Retina (tissue), 1 donor: ENCODE results near the gene CATSPER3.

Source experiments
- DNase-seq: peaks from one replicate; pipeline ENCODE4 v3.0.0-alpha.2; 2016

The CATSPER3 gene

DNA sequence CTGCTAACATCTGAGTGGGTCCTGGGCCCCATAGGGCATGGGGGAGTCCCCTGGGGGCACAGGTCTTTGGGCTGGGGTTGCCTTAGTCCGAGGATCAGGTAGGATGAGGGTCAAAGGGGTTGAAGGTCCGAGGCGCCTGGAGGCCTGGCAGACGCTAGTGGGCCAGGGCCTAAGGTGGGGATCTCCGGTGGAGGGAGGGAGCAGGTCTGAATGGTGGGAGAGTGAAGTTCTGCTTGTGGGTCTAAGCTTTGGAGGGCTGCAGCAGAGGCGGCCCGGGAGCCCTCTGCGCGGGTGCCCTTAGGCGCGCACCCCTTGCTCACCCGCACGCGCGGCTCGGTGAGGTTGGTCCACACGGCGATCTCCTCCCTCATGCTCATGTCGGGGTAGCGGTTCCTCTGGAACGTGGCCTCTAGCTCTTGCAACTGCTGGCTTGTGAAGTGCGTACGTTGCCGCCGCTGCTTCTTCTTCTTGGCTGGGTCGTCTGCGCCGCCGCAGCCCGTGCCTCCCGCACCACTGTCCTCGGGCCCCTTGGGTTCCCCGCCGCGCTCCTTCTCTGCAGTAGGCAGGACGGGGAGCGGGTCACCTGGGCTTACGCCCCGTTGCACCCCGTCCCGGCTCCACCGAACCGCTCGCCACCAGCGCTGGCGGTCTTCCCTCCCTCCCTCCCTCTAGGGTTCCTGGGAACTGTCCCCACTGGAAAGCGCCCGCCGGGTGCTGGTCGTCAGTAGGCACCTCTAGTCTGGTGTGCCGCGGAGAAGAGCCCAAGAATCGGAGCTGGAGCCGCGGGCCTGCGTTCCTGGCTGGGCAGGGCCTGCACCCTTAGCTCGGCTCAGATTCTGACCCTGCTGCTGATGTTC, 63.5 kb downstream of the CATSPER3 start:
- DNase-seq, result peak; percentile 82

DNA sequence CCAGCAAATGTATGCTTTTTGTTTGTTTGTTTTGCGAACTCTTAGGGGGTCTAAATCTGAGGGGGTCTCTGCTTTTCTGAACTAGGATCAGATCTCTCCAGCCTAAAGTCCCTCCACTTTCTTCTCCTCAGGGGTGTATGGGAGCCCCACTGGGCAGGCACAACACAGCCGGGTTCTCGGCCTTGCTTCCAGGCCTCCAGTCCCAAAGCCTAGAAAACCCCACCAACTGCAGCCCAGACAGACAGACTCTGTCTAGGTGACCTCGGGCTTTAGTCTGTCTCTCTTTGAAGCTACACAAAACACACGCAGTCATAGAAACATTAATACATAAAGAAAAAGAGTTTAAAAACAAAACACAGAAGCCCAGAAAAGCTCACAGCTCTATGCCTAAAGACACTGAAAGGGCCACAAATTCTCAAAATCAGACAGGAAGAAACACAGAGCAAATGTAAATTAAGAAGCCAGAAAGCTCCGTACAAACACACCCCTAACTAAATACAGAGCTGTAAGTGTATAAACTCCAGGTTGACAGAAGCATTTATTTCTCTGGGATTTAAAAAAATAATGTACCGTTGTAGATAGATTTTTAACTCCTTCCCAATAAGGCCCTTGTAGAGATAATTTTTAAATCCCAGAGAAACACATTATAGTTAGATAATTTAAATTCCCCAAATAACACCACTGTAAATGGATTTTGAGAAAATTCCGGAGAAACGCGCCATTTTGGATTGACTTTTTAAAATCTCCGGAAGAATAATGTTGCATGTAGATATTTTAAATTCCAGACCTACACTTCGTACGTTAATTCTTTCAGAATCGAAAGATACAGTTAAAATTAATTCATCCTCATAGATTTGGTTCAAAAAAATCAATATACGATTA, 64.3 kb downstream of the CATSPER3 start:
- no peak for DNase-seq

DNA sequence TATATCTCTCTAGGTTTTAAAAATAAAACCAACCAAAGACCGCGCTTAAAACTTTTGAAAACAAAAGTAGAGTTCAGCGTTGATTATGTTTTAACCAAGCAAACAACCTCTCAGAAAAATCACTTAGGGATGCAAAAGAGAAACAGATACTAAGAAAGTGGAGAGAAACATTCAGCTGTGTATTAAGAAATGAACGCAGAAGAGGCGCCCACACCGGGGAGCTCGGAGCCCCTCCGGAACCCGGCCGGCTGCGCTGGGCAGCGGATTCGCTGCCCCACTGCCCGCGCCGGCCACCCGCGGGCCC, 64.9 kb downstream of the CATSPER3 start:
- DNase-seq, result no peak

DNA sequence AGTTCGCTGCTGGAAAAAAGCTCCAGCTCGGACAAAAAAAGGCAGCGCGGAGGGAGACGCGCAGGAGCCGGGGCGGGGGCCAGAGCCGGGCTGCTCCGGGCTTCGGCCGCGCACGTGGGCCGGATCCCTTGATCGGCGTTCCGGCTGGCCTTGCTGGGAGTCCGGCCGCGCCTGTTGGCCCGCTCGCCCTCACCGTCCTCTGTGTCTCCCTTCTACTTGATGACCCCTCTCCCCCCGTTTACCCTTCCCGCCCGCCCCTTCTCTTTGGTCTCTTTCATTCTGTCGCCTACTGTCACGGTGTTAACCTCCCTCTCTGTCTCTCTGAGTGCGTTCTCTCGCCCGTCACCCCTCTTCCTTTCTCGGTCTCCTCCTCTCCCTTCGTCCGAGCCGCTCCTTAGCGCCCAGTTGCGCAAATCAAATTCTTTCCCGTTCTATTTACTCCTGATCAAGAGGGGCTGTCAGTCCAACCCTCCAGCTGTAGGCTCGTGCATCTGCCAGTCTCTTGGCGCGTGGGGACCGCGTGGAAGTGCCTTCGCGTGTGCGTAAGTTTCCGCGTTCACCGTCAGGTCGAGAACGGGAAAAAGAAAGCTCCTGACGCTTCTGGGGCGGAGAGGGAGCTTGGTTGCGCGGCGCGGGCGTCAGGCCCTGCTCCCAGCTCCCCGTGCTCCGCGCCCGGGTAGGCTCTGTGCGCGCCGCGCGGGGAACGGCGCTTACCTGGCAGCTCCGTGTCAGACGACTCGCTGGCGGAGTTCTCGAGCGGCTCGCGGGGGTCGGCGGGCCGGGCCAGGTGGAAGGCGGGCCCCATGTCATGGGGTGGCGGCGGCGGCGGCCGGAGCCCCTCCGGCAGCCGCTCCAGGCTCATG, 65.5 kb downstream of the CATSPER3 start:
- DNase-seq, result peak; percentile 84

DNA sequence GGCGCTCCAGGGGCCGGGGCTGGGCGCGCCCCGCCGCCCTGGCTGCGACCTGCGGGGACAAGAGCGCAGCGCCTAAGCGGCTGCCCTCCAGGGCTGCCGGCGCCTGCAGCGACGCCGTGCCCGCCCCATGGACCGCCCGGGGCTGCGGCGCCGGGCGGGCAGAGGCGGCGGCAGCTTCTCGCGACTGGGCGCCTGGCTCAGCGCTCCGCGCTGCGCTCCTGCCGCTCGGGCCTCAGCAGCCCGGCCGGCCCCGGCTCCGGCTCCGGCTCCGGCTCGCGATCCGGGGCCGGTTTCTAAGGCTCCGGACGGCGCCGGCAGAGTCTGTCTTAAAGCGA, 66.2 kb downstream of the CATSPER3 start, which contains the start of gene PITX1:
Gene PITX1 (minus strand): TSS at position 328 of the 335 bp plus-strand sequence. CDS start 347 bp downstream, outside the sequence.
- no peak for DNase-seq

DNA sequence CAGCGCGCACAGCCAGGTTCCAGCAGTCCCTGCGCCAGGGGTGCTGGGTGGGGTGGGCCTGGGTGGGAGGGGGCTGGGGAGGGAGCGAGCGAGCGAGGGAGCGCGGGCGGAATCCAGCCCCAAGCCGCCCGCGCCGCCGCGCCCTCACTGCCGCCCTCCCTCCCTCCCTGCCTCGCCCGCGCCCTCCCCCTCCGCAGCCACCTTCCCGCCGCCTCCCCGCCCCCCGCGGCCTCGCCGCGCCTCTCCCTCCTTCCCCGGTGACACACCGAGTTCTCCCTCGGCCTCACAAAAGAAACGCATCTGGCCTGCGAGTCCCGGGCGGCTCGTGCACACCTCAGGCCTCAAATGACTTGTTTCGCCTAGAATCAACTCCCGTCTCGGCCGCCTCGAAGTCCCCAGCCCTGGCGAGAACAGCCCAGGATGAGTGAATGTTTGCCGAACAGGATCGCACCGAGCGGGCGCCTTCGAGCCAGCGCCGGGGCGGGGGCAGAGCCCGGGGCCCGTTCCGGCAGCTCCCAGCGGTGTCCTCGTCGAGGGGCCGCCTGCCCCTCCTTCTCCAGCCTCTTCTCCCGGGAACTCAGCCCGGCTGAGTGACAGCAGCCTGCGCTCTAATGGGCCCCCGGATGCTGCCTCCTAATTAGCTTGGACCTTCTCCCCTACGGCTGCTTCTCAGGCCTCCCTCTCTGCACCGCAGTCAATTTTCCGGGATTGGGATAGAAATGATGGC, 66.7 kb downstream of the CATSPER3 start:
- peak; percentile 83 for DNase-seq

DNA sequence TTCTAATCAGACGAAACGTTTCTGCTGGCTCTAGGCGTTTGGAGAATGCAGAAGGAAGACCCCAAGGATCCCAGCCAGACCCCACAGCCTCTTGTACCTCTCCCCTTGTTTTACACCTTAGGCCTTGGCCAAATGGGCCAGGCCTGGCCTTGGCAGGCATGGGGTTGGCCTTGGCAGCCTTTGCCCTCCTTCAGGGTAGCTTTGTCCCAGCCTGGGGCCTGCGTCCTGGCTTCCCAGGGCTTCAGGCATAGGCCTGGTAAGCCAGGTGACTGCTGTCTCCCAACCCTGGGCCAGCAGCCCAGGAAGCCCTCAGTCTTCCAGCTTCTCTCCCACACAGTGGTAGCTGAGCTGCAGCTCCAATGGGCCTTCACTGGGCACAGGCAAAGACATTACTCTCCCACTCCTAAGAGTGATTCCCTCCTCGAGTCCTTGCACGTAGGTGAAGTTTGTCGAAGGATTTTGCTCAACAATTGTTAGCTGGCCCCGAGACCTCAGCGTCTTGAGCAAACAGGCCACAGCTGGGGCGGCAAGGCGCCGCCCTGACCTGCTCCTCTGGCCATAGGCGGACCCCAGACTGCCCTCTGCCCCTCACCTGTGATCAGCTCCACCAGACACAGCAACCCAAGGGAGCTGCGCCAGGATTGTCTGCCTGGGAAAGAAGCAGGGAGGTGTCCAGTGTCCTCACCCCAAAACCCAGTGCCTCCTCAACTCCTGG, 67.4 kb downstream of the CATSPER3 start:
- no peak for DNase-seq

DNA sequence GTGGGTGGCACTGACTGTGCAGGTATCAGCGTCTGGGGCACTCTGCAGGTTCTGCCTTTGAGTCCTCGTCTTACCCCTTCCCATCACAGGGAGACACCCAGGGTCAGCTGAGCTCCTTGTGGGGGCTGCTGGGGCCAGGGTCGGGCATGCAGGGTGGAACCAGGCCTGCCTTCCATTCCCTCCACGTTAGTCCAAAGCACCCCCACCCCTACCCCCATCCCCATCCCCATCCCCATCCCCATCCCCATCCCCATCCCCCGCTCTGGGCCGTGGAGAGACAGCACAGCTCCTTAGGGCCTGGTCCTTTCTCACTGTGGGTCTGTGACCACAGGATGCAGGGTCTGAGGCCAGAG, 67.9 kb downstream of the CATSPER3 start:
- no peak for DNase-seq

DNA sequence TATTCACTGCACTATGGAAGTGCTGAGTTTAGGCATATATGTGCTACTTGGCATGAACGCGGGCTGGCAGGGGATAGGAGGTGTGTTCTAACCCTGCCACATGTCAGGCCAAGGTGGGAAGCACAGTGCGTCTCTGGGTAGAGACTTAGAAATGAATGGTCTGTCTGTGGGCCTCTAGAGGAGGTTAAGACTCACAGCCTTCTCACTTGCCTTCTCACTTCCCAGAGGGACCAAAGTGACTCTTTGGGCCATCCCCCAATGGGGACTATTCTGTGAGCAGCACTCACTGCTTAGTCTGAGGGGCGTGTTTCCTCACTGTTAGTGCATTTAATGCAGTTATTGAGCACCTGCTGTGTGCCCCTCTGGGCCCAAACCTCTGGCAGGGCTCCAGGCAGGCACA, 68.7 kb downstream of the CATSPER3 start:
- DNase-seq, result no peak

DNA sequence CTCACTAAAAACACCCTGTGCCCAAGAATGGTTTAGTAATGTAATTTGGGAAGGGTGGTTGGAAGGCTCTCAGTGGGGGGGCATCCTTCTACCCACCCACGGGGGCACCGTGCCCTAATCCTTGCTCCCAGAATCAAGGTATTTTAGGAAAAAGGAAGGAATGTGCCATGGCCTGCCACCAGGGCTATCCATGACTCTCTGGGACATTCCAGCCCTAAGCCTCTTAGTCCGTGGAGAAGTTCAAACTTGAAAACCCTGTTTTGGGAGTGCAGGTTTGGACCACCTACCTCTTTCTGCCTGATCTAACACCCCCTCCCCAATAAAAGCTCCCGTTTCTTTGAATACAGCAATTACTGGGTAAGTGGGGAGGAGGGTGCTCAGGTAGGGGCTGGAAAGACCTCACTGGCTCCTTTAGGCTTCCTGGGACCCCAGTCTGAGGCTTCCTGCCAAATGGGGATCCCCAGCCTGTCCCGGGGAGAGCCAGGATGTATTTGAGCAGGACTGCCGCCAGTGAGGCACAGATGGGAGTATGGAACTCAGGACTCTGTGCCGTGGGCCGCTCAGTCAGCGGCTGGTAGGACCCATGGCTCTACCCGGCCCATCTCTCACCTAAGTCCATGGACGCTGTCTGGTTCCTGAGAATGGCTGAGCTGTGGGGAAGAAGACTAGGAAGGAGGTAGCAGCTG, 70.0 kb downstream of the CATSPER3 start:
- DNase-seq, result no peak

DNA sequence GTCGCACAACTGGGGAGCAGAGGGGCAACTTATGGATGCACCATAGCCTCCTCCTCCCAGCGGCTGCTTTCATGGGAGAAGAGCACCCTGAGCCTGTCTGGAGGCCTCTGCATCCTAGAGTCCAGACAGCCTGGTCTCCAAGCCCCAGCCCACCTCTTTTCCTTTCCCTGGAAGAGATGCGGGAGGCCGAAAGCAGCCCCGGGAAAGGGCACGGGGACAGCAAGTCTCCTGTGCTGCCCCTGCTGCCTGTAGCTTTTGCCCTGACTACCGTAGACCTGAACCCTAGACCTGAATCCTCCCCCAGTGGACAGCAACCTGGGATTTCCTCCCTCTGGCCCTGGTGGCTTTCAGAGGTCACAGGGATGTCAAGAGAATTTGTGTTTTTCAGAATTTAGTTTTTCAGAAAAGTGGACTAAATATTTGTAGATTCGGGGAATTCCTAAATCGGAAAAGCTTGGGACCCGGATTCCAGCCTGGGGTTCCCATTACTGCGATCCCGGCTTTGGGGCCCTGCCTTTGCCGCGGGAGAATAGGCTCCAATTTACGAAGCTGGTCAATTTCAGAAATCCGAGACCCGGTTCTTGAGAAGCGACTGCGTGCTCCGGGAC, 70.6 kb downstream of the CATSPER3 start:
- peak; percentile 50 for DNase-seq

DNA sequence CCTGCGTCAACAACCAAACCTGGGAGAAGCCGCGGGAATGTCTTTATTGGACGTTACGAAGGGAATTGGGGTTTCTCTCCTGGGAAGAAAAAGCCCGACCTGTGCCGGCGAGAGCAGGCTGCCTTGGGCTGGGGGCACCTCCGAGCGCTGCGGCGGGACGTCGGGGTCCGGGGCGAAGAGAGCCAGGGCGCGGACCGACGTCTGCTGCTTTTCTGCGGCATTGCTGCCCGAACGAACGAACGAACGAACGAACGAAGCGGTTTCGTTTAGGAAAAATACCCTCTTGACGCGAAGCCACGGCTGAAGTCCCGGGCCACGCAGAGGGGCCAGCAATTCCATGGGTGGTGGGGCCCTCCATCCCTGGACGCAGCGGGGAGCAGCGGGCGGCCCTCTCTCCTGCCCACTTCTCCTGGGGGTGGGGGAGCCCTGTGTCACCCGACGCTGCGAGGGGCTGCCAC, 71.1 kb downstream of the CATSPER3 start:
- peak; percentile 77 for DNase-seq

DNA sequence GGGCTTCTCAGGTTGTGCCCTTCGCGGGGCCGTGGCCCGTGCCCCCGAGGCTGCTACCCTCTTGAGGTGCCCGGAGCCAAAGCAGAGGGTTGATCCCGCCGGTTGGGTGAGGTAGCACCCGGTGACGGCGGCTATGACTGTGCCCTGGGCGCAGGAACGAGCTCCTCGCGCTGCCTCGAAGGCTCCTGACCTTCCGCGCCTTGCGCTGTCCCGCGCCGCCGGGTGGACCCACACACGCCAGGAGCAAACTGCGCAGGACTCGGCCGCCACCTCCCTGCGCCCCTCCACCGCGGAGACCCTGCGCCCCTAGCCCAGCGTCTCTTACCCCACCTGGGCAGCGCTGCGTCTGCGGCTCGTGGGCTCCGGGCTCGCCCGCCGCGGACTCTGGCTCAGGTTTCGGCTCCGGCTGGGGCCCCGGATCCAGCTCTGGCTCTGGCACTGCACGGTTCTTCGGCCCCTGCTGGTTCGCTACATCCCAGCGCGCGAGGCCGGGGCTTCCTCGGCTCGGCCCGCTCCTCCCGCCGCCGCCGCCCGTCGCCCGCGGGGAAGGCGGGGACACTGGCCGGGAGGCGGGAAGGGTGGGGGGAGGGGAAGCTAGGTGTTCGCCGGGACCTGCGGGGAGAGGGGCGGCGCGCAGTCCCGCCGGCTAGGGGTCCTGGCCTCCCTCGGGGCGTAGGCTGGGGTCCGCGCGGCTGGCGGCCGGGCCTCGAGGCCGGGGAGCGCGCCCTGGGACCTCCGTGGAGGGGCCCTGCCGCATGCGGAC, 71.7 kb downstream of the CATSPER3 start:
- no peak for DNase-seq

DNA sequence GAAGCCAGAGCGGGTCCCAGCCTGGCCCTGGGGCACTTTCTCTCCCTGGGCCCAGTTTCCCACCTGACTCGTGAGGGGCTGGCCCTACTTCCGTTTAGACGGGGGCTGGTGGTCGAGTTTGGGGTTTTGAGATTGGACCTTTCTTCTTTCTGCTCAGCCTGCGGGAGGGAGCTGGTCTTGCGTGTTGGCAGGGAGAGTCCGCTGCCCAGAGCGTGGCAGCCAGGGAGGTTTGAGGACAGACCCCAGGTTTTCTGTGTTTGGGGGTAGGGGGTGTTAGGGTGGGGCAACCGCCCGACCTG, 72.3 kb downstream of the CATSPER3 start:
- DNase-seq, result peak; percentile 64

DNA sequence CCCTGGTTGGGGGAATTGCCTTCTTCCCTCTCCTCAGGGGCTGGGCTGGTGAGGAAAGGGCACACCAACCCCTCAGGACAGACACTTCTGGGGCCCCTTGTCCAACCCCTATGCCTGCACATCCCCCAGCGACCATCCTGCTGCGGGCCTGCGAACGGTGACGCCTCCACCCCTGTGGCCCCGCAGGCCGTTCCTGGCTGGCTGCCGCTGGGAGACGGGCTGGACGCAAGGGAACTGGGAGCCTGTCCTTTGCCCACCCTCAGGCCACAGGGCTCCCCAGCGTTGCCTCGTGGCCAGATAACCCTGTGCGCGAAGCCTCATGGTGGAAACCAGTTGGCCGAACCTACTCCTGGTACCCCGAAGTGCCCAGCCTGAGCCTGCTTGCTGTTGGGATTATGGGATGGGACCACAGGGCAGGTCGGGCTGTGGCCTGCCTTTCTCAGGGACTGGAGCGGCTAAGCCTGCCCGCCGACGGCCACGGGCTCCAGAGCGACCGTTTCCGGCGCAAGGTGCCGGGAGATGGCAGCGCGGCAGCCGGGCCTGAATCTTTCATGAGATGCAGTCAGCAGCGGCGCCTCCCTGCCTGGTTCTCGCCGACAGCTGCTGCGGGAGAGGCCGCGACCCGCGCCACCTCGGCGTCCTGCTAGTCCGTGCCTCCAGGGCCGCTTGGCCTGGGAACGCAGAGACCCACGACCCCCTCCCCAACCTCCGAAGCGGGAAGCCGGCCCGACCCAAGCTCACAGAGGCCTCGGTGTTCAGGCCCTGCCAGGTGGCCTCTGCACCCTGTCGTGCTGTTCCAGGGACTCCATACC, 72.8 kb downstream of the CATSPER3 start:
- DNase-seq, result peak; percentile 81

DNA sequence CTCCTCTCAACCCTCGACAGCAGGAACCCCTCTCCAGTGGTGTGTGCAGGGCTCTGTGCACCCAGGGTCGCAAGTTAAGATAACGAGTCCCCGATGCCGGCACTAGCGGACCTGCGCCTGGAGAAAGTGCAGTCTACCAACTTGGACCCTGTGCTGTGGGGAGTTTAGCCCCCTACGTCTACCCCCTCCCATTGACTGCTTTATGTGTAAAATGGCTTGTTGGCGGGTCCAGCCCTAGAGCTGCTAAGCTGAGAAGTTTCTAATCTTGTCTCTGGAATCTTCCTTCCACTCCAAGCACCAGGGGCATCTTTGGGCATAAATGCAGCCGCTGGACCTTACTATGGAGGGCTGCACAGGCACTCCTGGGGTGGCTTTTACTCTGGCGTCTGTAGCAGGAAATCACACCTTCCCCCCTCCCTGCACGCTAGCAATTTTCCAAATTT, 73.5 kb downstream of the CATSPER3 start:
- no peak for DNase-seq

DNA sequence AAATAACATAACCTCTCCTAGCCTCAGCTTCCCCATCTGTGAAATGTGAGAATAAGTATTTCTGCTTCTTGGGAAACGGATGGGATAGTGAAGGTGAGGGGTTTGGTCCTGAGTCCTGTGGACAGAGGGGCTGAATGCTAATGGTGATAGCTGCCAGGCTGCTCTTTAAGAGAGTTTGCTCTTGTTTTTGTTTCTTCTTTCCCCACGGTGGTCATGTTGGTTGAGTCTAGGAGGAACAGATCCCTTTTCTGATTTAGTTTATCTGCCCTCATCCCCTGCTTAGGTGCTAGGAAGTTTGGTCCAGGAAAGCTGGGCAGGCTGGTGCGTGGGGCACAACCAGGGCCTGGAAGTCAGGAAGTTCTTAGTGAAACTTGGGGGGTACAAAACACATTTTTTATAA, 74.0 kb downstream of the CATSPER3 start:
- DNase-seq, result no peak

DNA sequence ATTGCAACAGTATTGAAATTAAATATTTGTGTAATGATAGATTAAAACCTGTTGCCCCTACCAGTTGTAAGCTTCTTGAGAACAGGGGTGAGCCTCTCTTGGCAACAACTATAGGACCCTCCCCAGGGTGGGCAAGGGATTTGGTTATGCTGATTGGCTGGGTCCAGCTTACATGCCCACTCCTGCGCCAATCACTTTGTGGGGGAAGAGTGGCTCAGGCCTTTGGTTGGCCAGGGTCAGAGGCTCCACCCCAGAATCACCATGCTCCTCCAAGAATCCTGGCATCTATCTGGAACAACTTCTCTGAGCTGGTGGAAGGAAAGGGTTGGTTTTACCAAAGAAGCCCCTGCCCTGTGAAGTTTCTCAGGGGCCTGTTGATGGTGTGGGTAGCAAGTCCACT, 74.9 kb downstream of the CATSPER3 start:
- DNase-seq, result no peak

DNA sequence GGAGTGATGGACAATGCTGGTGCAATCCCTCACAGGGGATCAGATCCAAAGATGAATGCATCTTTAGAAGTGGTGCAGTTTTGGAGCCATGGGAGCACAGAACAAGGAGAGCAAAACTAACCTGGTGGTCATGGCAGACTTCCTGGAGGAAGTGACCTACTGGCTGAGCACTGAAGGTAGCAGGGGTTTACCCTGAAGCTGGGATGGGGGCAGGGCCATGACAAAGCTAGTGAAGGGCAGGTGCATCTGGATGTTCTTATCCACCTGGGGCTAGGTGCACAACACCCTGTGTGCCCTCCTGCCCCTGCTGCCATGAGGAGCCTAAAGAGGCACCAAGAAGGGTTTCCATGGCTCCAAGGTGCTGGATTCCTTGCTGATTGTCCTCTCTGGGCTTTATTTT, 77.8 kb downstream of the CATSPER3 start:
- no peak for DNase-seq
